Esophagus squamous epithelium (tissue), 4 donors: ENCODE measurements around the gene VTI1B.
"Not testable (repeated sequence)": the region's sequence is repeated elsewhere in the genome, so short reads cannot be mapped to it uniquely, and the experiment has no call there.

Source experiments
- CTCF ChIP-seq, 6 experiments: fragments of 450-650 bp in 4 of 6; fragments of 200-600 bp in 2 of 6; sonication (generic) in 2 of 6; IDR thresholded peaks; one replicate each; pipeline ENCODE4 v1.5.1; 2016 to 2019; ENCODE audit warnings: antibody characterized with exemption in 6 of 6, mild to moderate bottlenecking in 4 of 6, moderate library complexity in 4 of 6
- POLR2A ChIP-seq, 4 donors: fragments of 450-650 bp; IDR thresholded peaks; one replicate each; pipeline ENCODE4 v1.6.1; 2017; ENCODE audit warnings: antibody characterized with exemption in 4 of 4, mild to moderate bottlenecking in 4 of 4, moderate library complexity in 3 of 4

- not testable (repeated sequence) for TF ChIP-seq POLR2A, CTCF (IDR thresholded peaks at IDR 0.05)
These were observed 34.9 kb upstream of the VTI1B start for GRCh38 chr14:67709346-67709745.
